Body of pancreas (tissue), 4 donors: ENCODE measurements around the gene KCNAB1.

Source experiments
- CTCF ChIP-seq, 7 experiments: fragments of 450-650 bp in 4 of 7; fragments of 200-600 bp in 3 of 7; sonication (generic) in 3 of 7; IDR thresholded peaks; one replicate each; pipeline ENCODE4 v1.5.1; 2016 to 2019; ENCODE audit warnings: antibody characterized with exemption in 7 of 7
- POLR2A ChIP-seq, 3 donors: fragments of 450-650 bp; IDR thresholded peaks; one replicate each; pipeline ENCODE4 v1.6.1; 2016; ENCODE audit warnings: antibody characterized with exemption in 3 of 3, mild to moderate bottlenecking in 2 of 3

- TF ChIP-seq CTCF (IDR thresholded peaks at IDR 0.05) = no peak
- no peak for TF ChIP-seq POLR2A (IDR thresholded peaks at IDR 0.05)
These were observed 297.3 kb downstream of the KCNAB1 start for GRCh38 chr3:156417559-156418132.
